ENCODE data around the gene GRIK1. TPM values are rescaled to one million over a fixed set of nuclear protein-coding genes. Genes with fewer than 3 reads are reported as not detected.

GRIK1 gene
- total RNA-seq, 1 donor from 2014 or later, result not detected

DNA sequence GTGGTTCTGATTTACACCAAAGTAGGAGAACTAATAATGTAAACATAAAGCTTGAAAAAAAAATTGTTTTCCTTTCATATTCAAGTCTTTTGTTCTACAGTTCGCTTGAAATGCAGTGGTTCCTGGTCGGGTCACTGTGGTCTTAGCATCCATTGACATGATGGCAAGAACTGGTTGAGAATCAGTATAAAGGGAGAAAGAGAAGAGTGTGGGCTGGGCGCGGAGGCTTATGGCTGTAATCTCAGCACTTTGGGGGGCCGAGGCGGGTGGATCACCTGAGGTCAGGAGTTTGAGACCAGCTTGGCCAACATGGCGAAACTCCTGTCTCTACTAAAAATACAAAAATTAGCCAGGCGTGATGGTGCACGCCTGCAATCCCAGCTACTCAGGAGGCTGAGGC is 390.2 kb downstream of the GRIK1 start:
- Mint-ChIP-seq H3K4me3 (ENCODE audit: unreplicated experiment) (no peak overlapping the region), H3K9me3 (ENCODE audit: unreplicated experiment) (no peaks in the 10 kb centered on the region), H3K27ac (ENCODE audit: unreplicated experiment) (no peak overlapping the region), H3K4me1 (ENCODE audit: unreplicated experiment) (no peaks in the 10 kb centered on the region), H3K36me3 (ENCODE audit: low read depth, unreplicated experiment) (no peaks in the 10 kb centered on the region), H3K27me3 (ENCODE audit: unreplicated experiment) (no peaks in the 10 kb centered on the region)
- TF ChIP-seq, protein P1, sequence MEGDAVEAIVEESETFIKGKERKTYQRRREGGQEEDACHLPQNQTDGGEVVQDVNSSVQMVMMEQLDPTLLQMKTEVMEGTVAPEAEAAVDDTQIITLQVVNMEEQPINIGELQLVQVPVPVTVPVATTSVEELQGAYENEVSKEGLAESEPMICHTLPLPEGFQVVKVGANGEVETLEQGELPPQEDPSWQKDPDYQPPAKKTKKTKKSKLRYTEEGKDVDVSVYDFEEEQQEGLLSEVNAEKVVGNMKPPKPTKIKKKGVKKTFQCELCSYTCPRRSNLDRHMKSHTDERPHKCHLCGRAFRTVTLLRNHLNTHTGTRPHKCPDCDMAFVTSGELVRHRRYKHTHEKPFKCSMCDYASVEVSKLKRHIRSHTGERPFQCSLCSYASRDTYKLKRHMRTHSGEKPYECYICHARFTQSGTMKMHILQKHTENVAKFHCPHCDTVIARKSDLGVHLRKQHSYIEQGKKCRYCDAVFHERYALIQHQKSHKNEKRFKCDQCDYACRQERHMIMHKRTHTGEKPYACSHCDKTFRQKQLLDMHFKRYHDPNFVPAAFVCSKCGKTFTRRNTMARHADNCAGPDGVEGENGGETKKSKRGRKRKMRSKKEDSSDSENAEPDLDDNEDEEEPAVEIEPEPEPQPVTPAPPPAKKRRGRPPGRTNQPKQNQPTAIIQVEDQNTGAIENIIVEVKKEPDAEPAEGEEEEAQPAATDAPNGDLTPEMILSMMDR (IDR thresholded peaks at IDR 0.05; ENCODE audit: unreplicated experiment), result no peak
- DNase-seq (ENCODE audit: low spot score), result no peak

GRCh38 chr21:29547998-29548397 is 391.8 kb downstream of the GRIK1 start:
- no peaks in the 10 kb centered on the region for H3K9me3 Mint-ChIP-seq (ENCODE audit: unreplicated experiment)

DNA sequence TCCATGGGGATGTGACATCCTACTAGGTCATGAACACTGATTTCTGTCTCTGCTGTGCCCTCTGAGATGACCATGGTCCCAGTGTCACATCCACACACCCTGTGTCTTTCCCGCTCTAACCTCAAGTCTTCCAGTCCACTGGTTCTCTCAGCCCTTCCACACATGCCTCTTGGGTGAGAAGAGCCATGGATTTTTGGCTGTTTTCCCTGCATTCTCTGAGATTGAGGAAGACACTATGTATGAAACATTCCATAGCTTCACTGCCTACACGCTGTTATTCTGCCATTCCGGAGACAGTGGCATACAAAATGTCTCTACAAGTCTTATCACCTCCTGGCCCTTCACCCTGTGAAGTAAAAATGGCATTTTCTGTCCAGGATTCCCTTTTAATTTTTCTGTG is 393.7 kb downstream of the GRIK1 start:
- no peak for DNase-seq (ENCODE audit: low spot score)
- TF ChIP-seq, protein P1 (IDR thresholded peaks at IDR 0.05; ENCODE audit: unreplicated experiment), result no peak
- no peak overlapping the region for H3K4me3 Mint-ChIP-seq (ENCODE audit: unreplicated experiment)
- H3K27me3 Mint-ChIP-seq (ENCODE audit: unreplicated experiment), result no peaks in the 10 kb centered on the region
- no peaks in the 10 kb centered on the region for H3K36me3 Mint-ChIP-seq (ENCODE audit: low read depth, unreplicated experiment)
- H3K9me3 Mint-ChIP-seq (ENCODE audit: unreplicated experiment), result no peaks in the 10 kb centered on the region
- no peaks in the 10 kb centered on the region for H3K4me1 Mint-ChIP-seq (ENCODE audit: unreplicated experiment)
- no peak overlapping the region for H3K27ac Mint-ChIP-seq (ENCODE audit: unreplicated experiment)

More at GRCh38 chr21:29547998-29548397, 391.8 kb downstream of the GRIK1 start:
- Mint-ChIP-seq H3K27ac (ENCODE audit: unreplicated experiment) (no peak overlapping the region), H3K4me1 (ENCODE audit: unreplicated experiment) (no peaks in the 10 kb centered on the region), H3K4me3 (ENCODE audit: unreplicated experiment) (no peak overlapping the region), H3K36me3 (ENCODE audit: low read depth, unreplicated experiment) (no peaks in the 10 kb centered on the region), H3K27me3 (ENCODE audit: unreplicated experiment) (no peaks in the 10 kb centered on the region)
- DNase-seq (ENCODE audit: low spot score), result no peak
- TF ChIP-seq, protein P1 (IDR thresholded peaks at IDR 0.05; ENCODE audit: unreplicated experiment), result no peak

DNA sequence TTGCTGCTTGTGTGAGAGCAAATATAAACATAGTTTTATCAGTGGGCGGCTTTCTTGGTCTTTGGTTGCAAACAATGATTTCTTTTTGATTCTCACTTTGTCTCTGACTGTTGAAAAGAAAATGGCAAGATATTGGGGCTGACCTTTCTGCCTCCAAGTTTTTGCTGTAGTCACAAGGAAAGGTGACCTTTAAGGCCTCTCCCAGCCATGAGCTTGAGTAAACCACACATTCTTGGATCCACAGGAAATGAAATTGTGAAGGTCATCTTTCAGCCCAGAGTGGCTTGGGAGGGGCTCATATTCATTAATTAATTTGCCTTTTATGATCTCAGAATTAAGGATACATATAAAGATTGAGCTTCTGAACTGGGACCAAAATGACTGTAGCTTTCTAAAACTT is 399.5 kb downstream of the GRIK1 start:
- TF ChIP-seq, protein P1 (IDR thresholded peaks at IDR 0.05; ENCODE audit: unreplicated experiment), result no peak
- no peaks in the 10 kb centered on the region for H3K36me3 Mint-ChIP-seq (ENCODE audit: low read depth, unreplicated experiment)
- H3K4me1 Mint-ChIP-seq (ENCODE audit: unreplicated experiment), result no peaks in the 10 kb centered on the region
- no peak overlapping the region for H3K4me3 Mint-ChIP-seq (ENCODE audit: unreplicated experiment)
- DNase-seq (ENCODE audit: low spot score), result no peak
- no peaks in the 10 kb centered on the region for H3K27me3 Mint-ChIP-seq (ENCODE audit: unreplicated experiment)
- H3K9me3 Mint-ChIP-seq (ENCODE audit: unreplicated experiment), result no peaks in the 10 kb centered on the region
- no peak overlapping the region for H3K27ac Mint-ChIP-seq (ENCODE audit: unreplicated experiment)

GRCh38 chr21:29538115-29538514 is 401.7 kb downstream of the GRIK1 start:
- no peaks in the 10 kb centered on the region for H3K9me3 Mint-ChIP-seq (ENCODE audit: unreplicated experiment)
- TF ChIP-seq, protein P1 (IDR thresholded peaks at IDR 0.05; ENCODE audit: unreplicated experiment), result no peak
- H3K4me1 Mint-ChIP-seq (ENCODE audit: unreplicated experiment), result no peaks in the 10 kb centered on the region
- H3K27ac Mint-ChIP-seq (ENCODE audit: unreplicated experiment), result no peak overlapping the region
- H3K27me3 Mint-ChIP-seq (ENCODE audit: unreplicated experiment), result no peaks in the 10 kb centered on the region
- no peak overlapping the region for H3K4me3 Mint-ChIP-seq (ENCODE audit: unreplicated experiment)
- no peaks in the 10 kb centered on the region for H3K36me3 Mint-ChIP-seq (ENCODE audit: low read depth, unreplicated experiment)
- no peak for DNase-seq (ENCODE audit: low spot score)
